Neural cell (in vitro differentiated cells): Measurements from ENCODE around the gene MDH2.
"Not testable (repeated sequence)": the region's sequence is repeated elsewhere in the genome, so short reads cannot be mapped to it uniquely, and the experiment has no call there.

ENCODE experiments used
- EZH2 ChIP-seq: fragments of 200-600, 300-800 bp; shearing (Covaris generic), sonication (generic); IDR thresholded peaks from 2 replicates; pipeline ENCODE4 v1.6.1; 2014; ENCODE audit warnings: antibody characterized with exemption, low read length, borderline replicate concordance, mild to moderate bottlenecking; ENCODE audit not compliant: insufficient read depth, poor library complexity, severe bottlenecking
- POLR2AphosphoS5 ChIP-seq: IDR thresholded peaks from 2 replicates; pipeline ENCODE4 v1.6.1; 2012
- TF ChIP-seq, protein P1 (sequence below): fragments of 450-650 bp; IDR thresholded peaks from 2 replicates; pipeline ENCODE4 v1.5.1; 2014; ENCODE audit warnings: antibody characterized with exemption, mild to moderate bottlenecking, moderate library complexity; ENCODE audit not compliant: poor library complexity, severe bottlenecking

DNA sequence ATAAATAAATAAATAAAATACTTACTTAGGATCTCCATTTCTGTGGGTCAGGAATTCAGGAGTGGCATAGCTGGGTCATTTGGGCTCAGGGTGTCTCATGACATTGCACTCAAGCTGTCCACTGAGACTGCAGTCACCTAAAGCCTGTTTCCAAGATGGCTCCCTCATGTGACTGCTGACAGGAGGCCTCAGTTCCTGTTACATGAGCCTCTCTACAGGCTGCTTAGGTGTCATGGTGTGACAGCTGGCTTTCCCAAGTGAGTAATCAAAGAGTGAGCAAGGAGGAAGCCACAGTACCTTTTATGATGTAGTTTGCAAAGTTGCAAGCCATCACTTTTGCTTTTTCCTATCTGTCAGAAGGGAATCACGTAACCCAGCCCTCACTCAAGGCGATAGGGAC, 55.9 kb downstream of the MDH2 start:
- TF ChIP-seq, protein P1, sequence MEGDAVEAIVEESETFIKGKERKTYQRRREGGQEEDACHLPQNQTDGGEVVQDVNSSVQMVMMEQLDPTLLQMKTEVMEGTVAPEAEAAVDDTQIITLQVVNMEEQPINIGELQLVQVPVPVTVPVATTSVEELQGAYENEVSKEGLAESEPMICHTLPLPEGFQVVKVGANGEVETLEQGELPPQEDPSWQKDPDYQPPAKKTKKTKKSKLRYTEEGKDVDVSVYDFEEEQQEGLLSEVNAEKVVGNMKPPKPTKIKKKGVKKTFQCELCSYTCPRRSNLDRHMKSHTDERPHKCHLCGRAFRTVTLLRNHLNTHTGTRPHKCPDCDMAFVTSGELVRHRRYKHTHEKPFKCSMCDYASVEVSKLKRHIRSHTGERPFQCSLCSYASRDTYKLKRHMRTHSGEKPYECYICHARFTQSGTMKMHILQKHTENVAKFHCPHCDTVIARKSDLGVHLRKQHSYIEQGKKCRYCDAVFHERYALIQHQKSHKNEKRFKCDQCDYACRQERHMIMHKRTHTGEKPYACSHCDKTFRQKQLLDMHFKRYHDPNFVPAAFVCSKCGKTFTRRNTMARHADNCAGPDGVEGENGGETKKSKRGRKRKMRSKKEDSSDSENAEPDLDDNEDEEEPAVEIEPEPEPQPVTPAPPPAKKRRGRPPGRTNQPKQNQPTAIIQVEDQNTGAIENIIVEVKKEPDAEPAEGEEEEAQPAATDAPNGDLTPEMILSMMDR = not testable (repeated sequence)
- TF ChIP-seq POLR2AphosphoS5, EZH2: not testable (repeated sequence)
